ENCODE measurements around the gene NPEPL1.
"Not testable (repeated sequence)": the region's sequence is repeated elsewhere in the genome, so short reads cannot be mapped to it uniquely, and the experiment has no call there.

Gene NPEPL1

GRCh38 chr20:58745391-58745790 is 52.8 kb downstream of the NPEPL1 start:
- no peak for FAIRE-seq

- no peak for FAIRE-seq
Observed at GRCh38 chr20:58746620-58747019, 54.0 kb downstream of the NPEPL1 start.

GRCh38 chr20:58747211-58747610 is 54.6 kb downstream of the NPEPL1 start:
- FAIRE-seq: no peak

- FAIRE-seq: no peak
Observed at GRCh38 chr20:58748618-58749017, 56.0 kb downstream of the NPEPL1 start.

- no peak for FAIRE-seq
Observed at GRCh38 chr20:58749098-58749769, 56.6 kb downstream of the NPEPL1 start.

GRCh38 chr20:58749979-58750378 is 57.4 kb downstream of the NPEPL1 start:
- FAIRE-seq: no peak

GRCh38 chr20:58750706-58751105 is 58.1 kb downstream of the NPEPL1 start:
- not testable (repeated sequence) for FAIRE-seq

- no peak for FAIRE-seq
Observed at GRCh38 chr20:58751979-58752378, 59.4 kb downstream of the NPEPL1 start.

GRCh38 chr20:58752565-58752964 is 60.0 kb downstream of the NPEPL1 start:
- no peak for FAIRE-seq

- no peak for FAIRE-seq
Observed at GRCh38 chr20:58753267-58753921, 60.8 kb downstream of the NPEPL1 start.

- FAIRE-seq: no peak
Observed at GRCh38 chr20:58753922-58754551, 61.4 kb downstream of the NPEPL1 start.

- FAIRE-seq: no peak
Observed at GRCh38 chr20:58754584-58754983, 62.0 kb downstream of the NPEPL1 start.

- no peak for FAIRE-seq
Observed at GRCh38 chr20:58755062-58755697, 62.6 kb downstream of the NPEPL1 start.

- FAIRE-seq: no peak
Observed at GRCh38 chr20:58755766-58756449, 63.3 kb downstream of the NPEPL1 start.

- no peak for FAIRE-seq
Observed at GRCh38 chr20:58756450-58756775, 63.8 kb downstream of the NPEPL1 start.

GRCh38 chr20:58757647-58758046 is 65.0 kb downstream of the NPEPL1 start:
- not testable (repeated sequence) for FAIRE-seq

- FAIRE-seq: no peak
Observed at GRCh38 chr20:58759947-58760346, 67.3 kb downstream of the NPEPL1 start.

GRCh38 chr20:58760856-58761255 is 68.3 kb downstream of the NPEPL1 start:
- no peak for FAIRE-seq

GRCh38 chr20:58762120-58762519 is 69.5 kb downstream of the NPEPL1 start:
- no peak for FAIRE-seq

GRCh38 chr20:58763076-58763475 is 70.5 kb downstream of the NPEPL1 start:
- FAIRE-seq: no peak

Measured in islet of Langerhans (tissue), 1 donor.